Pancreas (tissue), 10 donors: ENCODE data around the gene LRRC4C. TPM values are rescaled to one million over a fixed set of nuclear protein-coding genes. Genes with fewer than 3 reads are reported as not detected.

Experiments used
- ATAC-seq, 4 donors: fragments of 200-7000 bp; cut with Tn5 transposase; one replicate each; pipeline versions ENCODE4 v1.8.0 to v1.9.1; 2020; ENCODE audit warnings: mild to moderate bottlenecking in 4 of 4, moderate library complexity in 4 of 4
- DNase-seq, 6 donors: peaks; one replicate each; pipeline ENCODE4 v3.0.0-alpha.2; 2020
- FAIRE-seq: peaks from 2 replicates; lab custom pipeline; 2012; peaks lifted over from hg19 to GRCh38; lab: Jason Lieb, UNC
- H3K27ac ChIP-seq, 4 donors: fragments of 200-600 bp; sonication (generic); 1 replicate in 3 of 4; 2 replicates in 1 of 4; pipeline versions ENCODE4 v1.5.0 to v1.8.0; 2020
- H3K27me3 ChIP-seq, 4 donors: fragments of 200-600 bp; one replicate each; pipeline ENCODE4 v1.8.0; 2021
- H3K36me3 ChIP-seq, 3 donors: fragments of 200-600 bp; sonication (generic) in 1 of 3; one replicate each; pipeline versions ENCODE4 v1.5.0 to v1.8.0; 2020 to 2021
- H3K4me1 ChIP-seq, 3 donors: fragments of 200-600 bp; one replicate each; pipeline ENCODE4 v1.8.0; 2021
- H3K4me3 ChIP-seq, 4 donors: fragments of 200-600 bp; sonication (generic) in 2 of 4; one replicate each; pipeline versions ENCODE4 v1.5.0 to v1.8.0; 2020 to 2021
- H3K9me3 ChIP-seq, 4 donors: fragments of 200-600 bp; one replicate each; pipeline ENCODE4 v1.8.0; 2021
- WGBS, 2 donors: extraction: QIAGEN DNeasy Blood & Tissue Kit; methylation state at CpG; one replicate each; pipeline ENCODE4 v1.1.7; 2013; 5-methylcytosine and 5-hydroxymethylcytosine counted together
- intact Hi-C, 3 donors: fragments of 100-400 bp; cut with DNase I; formaldehyde crosslinking; loops; one replicate each; pipeline versions ENCODE4 v1.11.1 to v1.14.2; 2022
- polyA plus RNA-seq, 2 donors: library from polyadenylated mRNA; stranded (reverse); fragments of 200-250 nt; gene quantifications; one replicate each; pipeline ENCODE4 v1.2.3, GENCODE V29; 2013
- total RNA-seq, 6 donors: library from RNA; stranded (reverse); fragmentation: NEBNext Ultra II Directional in 4 of 6; extraction: Animal tissue kit (Norgen Biotek cat#: 25700) in 4 of 6; gene quantifications; one replicate each; pipeline versions ENCODE4 v1.2.1 to v1.2.4, GENCODE V29; 2021 to 2023
- TF ChIP-seq, protein P1 (sequence below), 4 donors: fragments of 200-600 bp; sonication (generic) in 3 of 4; IDR thresholded peaks; one replicate each; pipeline versions ENCODE4 v1.5.0 to v1.8.0; 2021; ENCODE audit warnings: antibody characterized with exemption in 4 of 4
- donor health status: healthy with polysubstance abuse.
- donor health status: DM: no; HTN: no; CAD: no; lungs with moderate emphysema.
- donor health status: DM: no; HTN: no; CAD: no.
- donor health status: control.
- donor health status: control.
- donor health status: Bipolar disorder and iron deficiency.
- donor health status: DM: yes; HTN: yes; CAD: no.
- donor health status: DM: no; HTN: no; CAD: no.
- donor health status: DM: no; HTN: no; CAD: no.
- donor health status: DM: yes; HTN: yes; CAD: no.

Gene LRRC4C
- total and polyA plus RNA-seq, 8 donors, result 0.04 to 0.84 (median 0.16) TPM

DNA sequence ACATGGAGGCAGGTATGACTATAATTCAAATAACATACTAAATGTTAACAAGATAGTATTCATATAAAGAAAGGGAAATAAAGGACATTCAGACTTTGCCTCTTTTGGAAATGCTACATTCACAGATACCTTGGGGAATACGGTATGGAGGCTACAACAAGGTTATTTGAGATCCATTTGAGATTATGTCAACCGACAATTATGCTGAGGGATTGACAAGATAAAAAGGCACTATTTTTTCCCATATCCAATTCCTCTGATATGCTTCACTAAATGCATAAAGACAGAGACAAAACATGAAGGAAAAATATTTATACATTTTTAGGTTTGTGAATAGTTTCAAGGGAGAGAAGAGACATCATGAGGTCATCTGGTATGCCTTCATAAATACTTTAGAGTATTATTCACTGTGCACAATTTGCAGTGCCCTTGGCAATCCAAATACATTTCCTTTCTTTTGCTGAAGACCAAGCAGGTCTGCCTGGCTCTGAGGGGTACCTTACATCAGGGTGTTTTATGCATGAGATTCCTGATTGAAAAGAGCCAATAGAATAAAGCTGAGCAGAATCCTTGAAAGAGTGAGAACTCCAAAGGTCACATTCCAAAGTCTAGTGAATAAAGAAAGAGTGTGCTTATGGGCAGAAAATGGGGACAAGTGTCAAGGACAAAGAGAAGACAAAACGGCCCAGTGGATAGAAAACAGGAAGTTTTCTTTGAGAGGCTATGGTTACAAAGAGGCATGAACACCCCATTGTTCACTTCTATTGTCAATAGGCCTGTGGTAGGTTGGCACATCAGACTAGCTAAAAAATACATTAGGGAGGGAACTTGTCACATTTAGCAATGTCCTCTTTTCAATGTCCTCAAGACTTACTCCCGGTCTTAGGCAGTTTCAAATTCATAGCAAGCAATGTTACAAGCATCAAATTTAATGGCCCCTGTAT is 455.8 kb downstream of the LRRC4C start:
- WGBS, 2 donors, result 29 to 46% methylated on average over 4 of the region's 4 CpGs
- no peak overlapping the region for H3K27ac ChIP-seq
- H3K36me3 ChIP-seq, result no peaks in the 10 kb centered on the region
- FAIRE-seq (no peak), ATAC-seq (no peak), DNase-seq (no peak)
- no peaks in the 10 kb centered on the region for H3K4me1 ChIP-seq
- intact Hi-C loops, result no loop called here
- H3K4me3 ChIP-seq, result no peak overlapping the region
- H3K9me3 ChIP-seq, result no peaks in the 10 kb centered on the region
- H3K27me3 ChIP-seq, result no peaks in the 10 kb centered on the region
- TF ChIP-seq, protein P1, sequence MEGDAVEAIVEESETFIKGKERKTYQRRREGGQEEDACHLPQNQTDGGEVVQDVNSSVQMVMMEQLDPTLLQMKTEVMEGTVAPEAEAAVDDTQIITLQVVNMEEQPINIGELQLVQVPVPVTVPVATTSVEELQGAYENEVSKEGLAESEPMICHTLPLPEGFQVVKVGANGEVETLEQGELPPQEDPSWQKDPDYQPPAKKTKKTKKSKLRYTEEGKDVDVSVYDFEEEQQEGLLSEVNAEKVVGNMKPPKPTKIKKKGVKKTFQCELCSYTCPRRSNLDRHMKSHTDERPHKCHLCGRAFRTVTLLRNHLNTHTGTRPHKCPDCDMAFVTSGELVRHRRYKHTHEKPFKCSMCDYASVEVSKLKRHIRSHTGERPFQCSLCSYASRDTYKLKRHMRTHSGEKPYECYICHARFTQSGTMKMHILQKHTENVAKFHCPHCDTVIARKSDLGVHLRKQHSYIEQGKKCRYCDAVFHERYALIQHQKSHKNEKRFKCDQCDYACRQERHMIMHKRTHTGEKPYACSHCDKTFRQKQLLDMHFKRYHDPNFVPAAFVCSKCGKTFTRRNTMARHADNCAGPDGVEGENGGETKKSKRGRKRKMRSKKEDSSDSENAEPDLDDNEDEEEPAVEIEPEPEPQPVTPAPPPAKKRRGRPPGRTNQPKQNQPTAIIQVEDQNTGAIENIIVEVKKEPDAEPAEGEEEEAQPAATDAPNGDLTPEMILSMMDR (IDR thresholded peaks at IDR 0.05), result no peak

DNA sequence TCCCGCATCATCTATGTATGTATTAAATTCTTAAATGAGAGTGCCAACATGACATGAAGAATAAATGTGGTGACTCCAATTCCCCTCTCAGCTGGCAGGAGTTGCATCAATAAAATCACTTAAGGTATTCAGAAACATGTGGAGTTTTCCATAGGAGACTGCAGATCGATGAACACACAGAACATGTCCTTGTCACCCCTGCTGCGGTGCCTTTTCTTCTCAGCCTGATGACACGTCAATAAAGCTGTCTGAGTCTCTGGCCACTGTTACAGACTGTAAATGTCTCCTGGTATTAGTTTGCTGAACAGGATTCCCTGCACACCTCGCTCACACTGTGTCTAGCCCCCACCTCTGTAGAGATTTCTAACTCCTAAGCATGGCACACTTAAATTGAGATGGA is 460.5 kb downstream of the LRRC4C start:
- H3K4me1 ChIP-seq, result no peaks in the 10 kb centered on the region
- H3K27ac ChIP-seq, result no peak overlapping the region
- no peaks in the 10 kb centered on the region for H3K36me3 ChIP-seq
- 32 to 42% methylated on average over 5 of the region's 5 CpGs for WGBS, 2 donors
- no peaks in the 10 kb centered on the region for H3K9me3 ChIP-seq
- TF ChIP-seq, protein P1 (IDR thresholded peaks at IDR 0.05), result no peak
- DNase-seq, result no peak
- no peaks in the 10 kb centered on the region for H3K27me3 ChIP-seq
- H3K4me3 ChIP-seq, result no peak overlapping the region
- no peak for ATAC-seq
- intact Hi-C loops, result no loop called here
- FAIRE-seq, result no peak

DNA sequence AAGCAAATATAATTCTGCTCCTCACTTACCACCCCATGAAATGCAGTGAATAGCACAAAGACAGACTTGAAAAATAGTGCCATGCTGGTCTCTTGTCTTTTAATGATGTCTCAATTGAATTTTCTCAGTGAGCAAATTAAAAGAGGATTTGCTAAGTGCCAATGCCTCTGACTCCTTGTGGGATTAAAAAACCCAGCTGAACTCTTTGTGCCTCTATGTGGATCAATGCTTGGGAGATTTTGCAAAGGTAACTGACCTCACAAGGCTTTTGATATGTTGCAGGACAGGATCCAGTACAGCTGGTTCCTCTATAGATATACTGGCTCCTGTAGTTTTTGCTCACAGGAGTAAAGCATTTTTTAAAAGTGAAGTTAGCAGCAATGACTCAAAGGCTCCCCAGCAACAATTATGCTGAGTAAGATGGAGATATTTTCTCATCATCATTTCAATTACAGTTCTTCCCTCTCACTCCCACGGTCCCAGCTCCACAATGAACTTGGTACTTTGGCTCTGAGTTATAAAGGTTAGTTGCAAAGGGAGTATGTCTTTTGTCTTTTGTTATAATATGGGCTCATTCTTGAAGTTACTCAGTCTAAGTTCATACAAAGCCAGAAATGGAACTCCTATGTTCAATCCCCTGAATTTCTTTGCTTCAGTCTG is 471.5 kb downstream of the LRRC4C start:
- no peak overlapping the region for H3K4me3 ChIP-seq
- no peak for FAIRE-seq
- intact Hi-C loops, result no loop called here

DNA sequence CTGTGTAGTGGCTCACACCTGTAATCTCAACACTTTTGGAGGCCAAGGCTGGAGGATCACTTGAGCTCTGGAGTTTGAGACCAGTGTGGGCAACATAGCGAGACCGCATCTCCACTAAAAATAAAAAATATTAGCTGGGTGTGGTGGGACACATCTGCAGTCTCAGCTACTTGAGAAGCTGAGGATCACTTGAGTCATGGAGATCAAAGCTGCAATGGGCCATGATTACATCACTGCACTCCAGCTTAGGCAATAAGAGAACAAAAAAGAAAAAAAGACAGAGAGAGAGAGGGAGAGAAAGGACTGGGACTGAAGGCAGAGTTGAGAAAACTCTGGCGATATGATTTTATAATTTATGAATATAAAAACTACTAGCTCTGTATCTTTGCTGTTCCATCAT is 473.1 kb downstream of the LRRC4C start:
- 76 to 88% methylated on average over 3 of the region's 3 CpGs for WGBS, 2 donors
- H3K36me3 ChIP-seq, result no peaks in the 10 kb centered on the region
- no peak overlapping the region for H3K4me3 ChIP-seq
- H3K9me3 ChIP-seq, result no peaks in the 10 kb centered on the region
- FAIRE-seq, result no peak
- no peak overlapping the region for H3K27ac ChIP-seq
- H3K4me1 ChIP-seq, result no peaks in the 10 kb centered on the region
- TF ChIP-seq, protein P1 (IDR thresholded peaks at IDR 0.05), result no peak
- DNase-seq, result no peak
- H3K27me3 ChIP-seq, result no peaks in the 10 kb centered on the region
- intact Hi-C loops, result no loop called here
- no peak for ATAC-seq

More for the DNA sequence above, 471.5 kb downstream of the LRRC4C start:
- DNase-seq (no peak), ATAC-seq (no peak)
- no peaks in the 10 kb centered on the region for H3K4me1 ChIP-seq
- TF ChIP-seq, protein P1 (IDR thresholded peaks at IDR 0.05), result no peak
- no peaks in the 10 kb centered on the region for H3K36me3 ChIP-seq
- no peaks in the 10 kb centered on the region for H3K27me3 ChIP-seq
- no peak overlapping the region for H3K27ac ChIP-seq
- 31 to 35% methylated on average over 1 of the region's 1 CpG for WGBS, 2 donors
- no peaks in the 10 kb centered on the region for H3K9me3 ChIP-seq
